HepG2 (cell line): ENCODE data around the gene ZNRF3. TPM values are rescaled to one million over a fixed set of nuclear protein-coding genes. Genes with fewer than 3 reads are reported as not detected.
A peak's percentile ranks its signal among the peaks of the same experiment; 100 is the strongest.

Source experiments
- ASH2L ChIP-seq: fragments of 300-600, 200-600 bp; sonication (generic); IDR thresholded peaks from 2 replicates; pipeline ENCODE4 v1.7.0; 2017; ENCODE audit warnings: low read depth, mild to moderate bottlenecking, moderate library complexity, mixed read lengths, low read length; ENCODE audit not compliant: insufficient read length
- CREBL2 ChIP-seq: sonication (generic); formaldehyde crosslinking; IDR thresholded peaks from 2 replicates; pipeline ENCODE4 v1.8.1; 2023; ENCODE audit warnings: missing genetic modification reagents, mild to moderate bottlenecking, borderline replicate concordance
- EP300 ChIP-seq, 3 experiments: sonication (generic) in 1 of 3; formaldehyde crosslinking in 1 of 3; IDR thresholded peaks; 2 replicates each; pipeline versions ENCODE4 v1.5.1 to v1.6.1; 2011 to 2020; ENCODE audit warnings: low read depth in 2 of 3, low read length in 2 of 3, borderline replicate concordance in 1 of 3, improper control_type of control experiment in 1 of 3, mild to moderate bottlenecking in 1 of 3, missing genetic modification reagents in 1 of 3, moderate library complexity in 1 of 3
- HDAC1 ChIP-seq: sonication (generic); formaldehyde crosslinking; IDR thresholded peaks from 2 replicates; pipeline ENCODE4 v1.5.1; 2020; ENCODE audit warnings: mild to moderate bottlenecking, missing genetic modification reagents
- KLF13 ChIP-seq: sonication (generic); formaldehyde crosslinking; IDR thresholded peaks from 2 replicates; pipeline ENCODE4 v1.4.0; 2020; ENCODE audit warnings: mild to moderate bottlenecking, missing genetic modification reagents
- NRL ChIP-seq: sonication (generic); formaldehyde crosslinking; IDR thresholded peaks from 2 replicates; pipeline ENCODE4 v1.5.0; 2020; ENCODE audit warnings: missing genetic modification reagents, mild to moderate bottlenecking, moderate library complexity, borderline replicate concordance
- PAXIP1 ChIP-seq: sonication (generic); formaldehyde crosslinking; conservative IDR thresholded peaks from 2 replicates; pipeline ENCODE4 v1.4.0; 2020; ENCODE audit warnings: mild to moderate bottlenecking, missing genetic modification reagents, moderate library complexity
- PRMT3 ChIP-seq: sonication (generic); formaldehyde crosslinking; IDR thresholded peaks from 2 replicates; pipeline ENCODE4 v1.8.1; 2022; ENCODE audit warnings: low read depth, mild to moderate bottlenecking, moderate library complexity, missing genetic modification reagents, borderline replicate concordance
- RAD51 ChIP-seq: fragments of 450-650 bp; IDR thresholded peaks from 2 replicates; pipeline ENCODE4 v1.6.1; 2016; ENCODE audit warnings: borderline replicate concordance
- SUZ12 ChIP-seq: fragments of 150-350 bp; IDR thresholded peaks from 2 replicates; pipeline ENCODE4 v1.6.1; 2014; ENCODE audit warnings: low read depth, low read length
- TMF1 ChIP-seq: sonication (generic); formaldehyde crosslinking; IDR thresholded peaks from 2 replicates; pipeline ENCODE4 v1.8.1; 2022; ENCODE audit warnings: low read depth, missing genetic modification reagents
- ZNF101 ChIP-seq: sonication (generic); formaldehyde crosslinking; IDR thresholded peaks from 2 replicates; pipeline ENCODE4 v1.4.0; 2020; ENCODE audit warnings: mild to moderate bottlenecking, low read depth, missing genetic modification reagents, borderline replicate concordance
- ZNF256 ChIP-seq: sonication (generic); formaldehyde crosslinking; conservative IDR thresholded peaks from 2 replicates; pipeline ENCODE4 v1.4.0; 2020; ENCODE audit warnings: missing genetic modification reagents
- ZNF337 ChIP-seq: sonication (generic); formaldehyde crosslinking; IDR thresholded peaks from 2 replicates; pipeline ENCODE4 v1.5.1; 2020; ENCODE audit warnings: missing genetic modification reagents, low read depth, mild to moderate bottlenecking, borderline replicate concordance
- ZNF83 ChIP-seq: sonication (generic); formaldehyde crosslinking; IDR thresholded peaks from 2 replicates; pipeline ENCODE4 v1.4.0; 2020; ENCODE audit warnings: missing genetic modification reagents, mild to moderate bottlenecking, borderline replicate concordance
- polyA plus RNA-seq, 8 experiments: library from polyadenylated mRNA; depleted of rRNA in 3 of 8; stranded (reverse) in 7 of 8; unstranded in 1 of 8; fragments of >200 nt; fragmentation: Illumina TruSeq in 4 of 8; extraction: Trizol in 4 of 8; gene quantifications; 2 replicates each; pipeline versions ENCODE4 v1.2.1 to v1.2.3, GENCODE V29; 2011 to 2016; ENCODE audit warnings: low read depth in 4 of 8, missing spikeins in 1 of 8, mixed read lengths in 1 of 8; ENCODE audit not compliant: insufficient read depth in 1 of 8
- total RNA-seq, 5 experiments: library from RNA; depleted of rRNA; stranded (reverse); fragments of >200 nt; fragmentation: Illumina TruSeq; extraction: Trizol; gene quantifications; 2 replicates each; pipeline ENCODE4 v1.2.3, GENCODE V29; 2016; ENCODE audit warnings: low read depth in 1 of 5
- TF ChIP-seq, protein P1 (sequence below): sonication (generic); formaldehyde crosslinking; IDR thresholded peaks from 2 replicates; pipeline ENCODE4 v1.4.0; 2020; ENCODE audit warnings: mild to moderate bottlenecking, missing genetic modification reagents

The ZNRF3 gene
- total and polyA plus RNA-seq, 2 of the 13 experiments (the other 11 are each of a cell fraction or from before 2014, with no cell fraction given) = 20.3 to 36.7 TPM

- peak; percentile 85 for TF ChIP-seq PAXIP1 (CRISPR knock-in tag)
- peak; percentile 73; the same call in 1 of the 2 replicates for TF ChIP-seq HDAC1 (CRISPR knock-in tag)
- TF ChIP-seq ASH2L = no peak
- TF ChIP-seq TMF1 (CRISPR knock-in tag) = no peak
- TF ChIP-seq SUZ12 = no peak
- TF ChIP-seq RAD51 = no peak
- TF ChIP-seq ZNF256 = no peak
- TF ChIP-seq KLF13 = no peak
- TF ChIP-seq CREBL2 (CRISPR knock-in tag) = no peak
- no peak for TF ChIP-seq ZNF101 (CRISPR knock-in tag)
- TF ChIP-seq EP300 (IDR thresholded peaks at IDR 0.05; ENCODE audit: low read depth in 2 of 2, low read length in 2 of 2) = peak in 1 of 2 experiments; percentile 74; a peak in 2 of 4 replicates
- no peak for TF ChIP-seq EP300 (CRISPR knock-in tag; IDR thresholded peaks at IDR 0.05; ENCODE audit: borderline replicate concordance)
- TF ChIP-seq NRL = no peak
- no peak for TF ChIP-seq ZNF83 (CRISPR knock-in tag)
- no peak for TF ChIP-seq ZNF337 (CRISPR knock-in tag)
- TF ChIP-seq PRMT3 (CRISPR knock-in tag) = no peak
- TF ChIP-seq, protein P1, sequence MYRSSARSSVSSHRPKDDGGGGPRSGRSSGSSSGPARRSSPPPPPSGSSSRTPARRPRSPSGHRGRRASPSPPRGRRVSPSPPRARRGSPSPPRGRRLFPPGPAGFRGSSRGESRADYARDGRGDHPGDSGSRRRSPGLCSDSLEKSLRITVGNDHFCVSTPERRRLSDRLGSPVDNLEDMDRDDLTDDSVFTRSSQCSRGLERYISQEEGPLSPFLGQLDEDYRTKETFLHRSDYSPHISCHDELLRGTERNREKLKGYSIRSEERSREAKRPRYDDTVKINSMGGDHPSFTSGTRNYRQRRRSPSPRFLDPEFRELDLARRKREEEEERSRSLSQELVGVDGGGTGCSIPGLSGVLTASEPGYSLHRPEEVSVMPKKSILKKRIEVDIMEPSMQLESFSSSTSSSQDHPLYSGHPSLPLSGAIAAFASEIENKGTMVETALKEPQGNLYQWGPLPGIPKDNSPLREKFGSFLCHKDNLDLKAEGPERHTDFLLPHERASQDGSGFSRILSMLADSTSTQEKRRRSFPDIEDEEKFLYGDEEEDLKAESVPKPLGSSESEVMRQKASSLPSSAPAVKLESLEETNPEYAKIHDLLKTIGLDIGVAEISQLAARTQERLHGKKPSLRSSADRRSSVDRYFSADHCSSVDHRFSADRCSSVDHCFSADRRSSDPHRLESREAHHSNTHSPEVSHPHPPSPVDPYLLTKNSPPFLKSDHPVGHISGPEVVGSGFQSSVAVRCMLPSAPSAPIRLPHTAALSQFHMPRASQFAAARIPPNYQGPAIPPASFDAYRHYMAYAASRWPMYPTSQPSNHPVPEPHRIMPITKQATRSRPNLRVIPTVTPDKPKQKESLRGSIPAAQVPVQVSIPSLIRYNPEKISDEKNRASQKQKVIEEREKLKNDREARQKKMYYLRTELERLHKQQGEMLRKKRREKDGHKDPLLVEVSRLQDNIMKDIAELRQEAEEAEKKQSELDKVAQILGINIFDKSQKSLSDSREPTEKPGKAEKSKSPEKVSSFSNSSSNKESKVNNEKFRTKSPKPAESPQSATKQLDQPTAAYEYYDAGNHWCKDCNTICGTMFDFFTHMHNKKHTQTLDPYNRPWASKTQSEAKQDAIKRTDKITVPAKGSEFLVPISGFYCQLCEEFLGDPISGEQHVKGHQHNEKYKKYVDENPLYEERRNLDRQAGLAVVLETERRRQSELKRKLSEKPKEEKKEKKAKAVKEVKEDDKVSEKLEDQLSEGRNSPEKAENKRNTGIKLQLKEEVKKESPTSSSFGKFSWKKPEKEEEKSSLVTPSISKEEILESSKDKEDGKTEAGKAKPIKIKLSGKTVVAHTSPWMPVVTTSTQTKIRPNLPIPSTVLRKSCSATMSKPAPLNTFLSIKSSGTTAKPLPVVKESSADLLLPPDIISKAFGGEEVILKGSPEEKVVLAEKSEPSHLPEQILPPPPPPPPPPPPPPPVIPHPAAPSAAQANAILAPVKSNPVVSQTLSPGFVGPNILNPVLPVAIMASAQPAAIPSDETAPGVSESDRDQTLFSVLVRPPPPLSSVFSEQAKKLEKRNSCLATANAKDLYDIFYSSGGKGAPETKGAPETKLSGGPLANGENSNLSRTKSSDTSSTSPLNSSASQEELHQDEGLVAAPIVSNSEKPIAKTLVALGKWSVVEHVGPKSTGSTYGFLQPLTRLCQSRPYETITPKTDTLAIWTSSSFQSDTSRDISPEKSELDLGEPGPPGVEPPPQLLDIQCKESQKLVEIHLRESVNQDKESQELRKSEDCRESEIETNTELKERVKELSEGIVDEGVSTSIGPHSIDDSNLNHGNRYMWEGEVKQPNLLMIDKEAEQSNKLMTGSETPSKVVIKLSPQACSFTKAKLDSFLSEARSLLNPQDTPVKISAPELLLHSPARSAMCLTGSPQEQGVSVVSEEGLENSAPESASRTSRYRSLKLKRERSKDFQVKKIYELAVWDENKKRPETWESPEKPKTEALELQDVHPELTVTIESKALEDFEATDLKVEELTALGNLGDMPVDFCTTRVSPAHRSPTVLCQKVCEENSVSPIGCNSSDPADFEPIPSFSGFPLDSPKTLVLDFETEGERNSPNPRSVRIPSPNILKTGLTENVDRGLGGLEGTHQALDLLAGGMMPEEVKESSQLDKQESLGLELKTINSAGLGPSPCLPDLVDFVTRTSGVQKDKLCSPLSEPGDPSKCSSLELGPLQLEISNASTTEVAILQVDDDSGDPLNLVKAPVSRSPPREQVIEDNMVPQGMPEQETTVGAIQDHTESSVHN (CRISPR knock-in tag) = no peak
These were observed 39.3 kb downstream of the ZNRF3 start (continued) for GRCh38 chr22:28922540-28923244.
